Renal cortex interstitium (tissue), 15 donors: ENCODE results near the gene ZNF211. TPM values are rescaled to one million over a fixed set of nuclear protein-coding genes. Genes with fewer than 3 reads are reported as not detected.

ENCODE experiments used
- DNase-seq, 11 donors: peaks; one replicate each; pipeline ENCODE4 v3.0.0-alpha.2; 2013; ENCODE audit warnings: low read depth in 9 of 11, low spot score in 4 of 11; ENCODE audit errors: extremely low read depth in 1 of 11
- long read RNA-seq, 16 experiments: transcript quantifications; one replicate each; lab custom pipeline, GENCODE V29; 2026
- polyA plus RNA-seq, 3 donors: library from polyadenylated mRNA; unstranded; fragments of 120-200 nt; gene quantifications; one replicate each; pipeline ENCODE4 v1.2.1, GENCODE V29; 2013; ENCODE audit not compliant: insufficient read length in 3 of 3

The ZNF211 gene
- 10 to 100 TPM; 31.6 to 42.6 (median 35.0) TPM for polyA plus RNA-seq
- long read RNA-seq, donor 1, partial matches to known transcripts = 0 of 2 reads
- long read RNA-seq, donor 1, other reads (novel, unspliced or antisense) = 0 of 2 reads
- long read RNA-seq, donor 2, partial matches to known transcripts = 0 of 1 reads
- long read RNA-seq, donor 2, other reads (novel, unspliced or antisense) = 0 of 1 reads
- long read RNA-seq, donor 3, partial matches to known transcripts = 0 of 3 reads
- long read RNA-seq, donor 3, other reads (novel, unspliced or antisense) = 0 of 3 reads
- long read RNA-seq, donor 4, partial matches to known transcripts = 0 of 5 reads
- long read RNA-seq, donor 4, other reads (novel, unspliced or antisense) = 0 of 5 reads
- long read RNA-seq, donor 5, partial matches to known transcripts = 0 of 7 reads
- long read RNA-seq, donor 5, other reads (novel, unspliced or antisense) = 0 of 7 reads
- long read RNA-seq, donor 6, partial matches to known transcripts = 0 of 6 reads
- long read RNA-seq, donor 6, other reads (novel, unspliced or antisense) = 0 of 6 reads
- long read RNA-seq, donor 7, partial matches to known transcripts = 0 of 1 reads
- long read RNA-seq, donor 7, other reads (novel, unspliced or antisense) = 0 of 1 reads
- long read RNA-seq, donor 8, partial matches to known transcripts = 0 of 5 reads
- long read RNA-seq, donor 8, other reads (novel, unspliced or antisense) = 0 of 5 reads
- long read RNA-seq, donor 9, partial matches to known transcripts = 0 of 1 reads
- long read RNA-seq, donor 9, other reads (novel, unspliced or antisense) = 0 of 1 reads
- long read RNA-seq, donor 10, partial matches to known transcripts = 0 of 4 reads
- long read RNA-seq, donor 10, other reads (novel, unspliced or antisense) = 0 of 4 reads
- long read RNA-seq, donor 11, partial matches to known transcripts = 0 of 1 reads
- long read RNA-seq, donor 11, other reads (novel, unspliced or antisense) = 0 of 1 reads
- long read RNA-seq, donor 12, partial matches to known transcripts = 0 of 3 reads
- long read RNA-seq, donor 12, other reads (novel, unspliced or antisense) = 0 of 3 reads
- long read RNA-seq, donor 13, partial matches to known transcripts = 6 of 10 reads
- long read RNA-seq, donor 13, other reads (novel, unspliced or antisense) = 0 of 10 reads
- long read RNA-seq, donor 14, partial matches to known transcripts = 0 of 1 reads
- long read RNA-seq, donor 14, other reads (novel, unspliced or antisense) = 0 of 1 reads
- long read RNA-seq, donor 15, partial matches to known transcripts = 0 of 2 reads
- long read RNA-seq, donor 15, other reads (novel, unspliced or antisense) = 0 of 2 reads
- long read RNA-seq, donor 16, partial matches to known transcripts = 0 of 7 reads
- long read RNA-seq, donor 16, other reads (novel, unspliced or antisense) = 0 of 7 reads

DNA sequence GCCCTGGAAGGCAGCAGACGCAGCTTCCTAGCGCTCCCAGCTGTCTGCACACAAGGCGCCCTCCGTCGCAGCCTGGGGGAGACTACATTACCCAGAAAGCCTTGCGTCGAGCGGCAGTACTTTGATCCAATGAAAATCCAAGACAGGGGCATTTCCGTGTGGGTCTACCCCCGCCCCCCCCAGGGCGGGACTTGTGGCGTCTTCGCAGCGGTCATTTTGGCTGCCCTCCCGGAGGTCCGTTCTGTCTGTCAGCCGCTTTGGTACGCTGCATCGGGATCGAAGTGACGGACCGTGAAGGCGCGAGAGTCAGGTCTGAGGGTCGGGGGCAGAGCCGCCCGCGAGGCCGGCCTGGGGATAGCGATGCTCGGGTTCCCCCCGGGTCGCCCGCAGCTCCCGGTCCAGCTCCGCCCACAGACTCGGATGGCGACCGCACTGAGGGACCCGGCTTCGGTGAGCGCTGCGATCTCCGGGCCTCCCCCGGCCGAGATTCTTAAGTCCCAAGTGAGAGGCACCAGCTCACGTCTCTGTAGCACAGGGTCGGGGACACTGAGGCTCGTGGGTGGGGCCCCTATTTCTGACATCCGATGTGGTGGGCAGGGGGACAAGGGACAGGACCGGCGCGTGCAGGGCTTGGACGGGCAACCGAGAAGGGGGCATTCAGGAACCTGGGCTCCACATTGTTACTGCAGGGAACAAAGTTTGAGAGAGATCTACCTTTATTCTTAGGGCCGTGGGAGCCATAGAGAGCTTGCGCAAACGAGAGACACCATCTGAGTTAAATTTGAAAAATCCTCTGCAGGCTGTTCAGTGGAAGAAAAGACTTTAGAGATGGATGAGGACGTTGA lies at the start of gene ZNF211:
ZNF211 (plus strand) TSS at position 182 of the 845 bp plus-strand sequence; CDS start at position 361, 179 bp downstream.
- peak; percentile 89 to 98 (median 94) for DNase-seq

DNA sequence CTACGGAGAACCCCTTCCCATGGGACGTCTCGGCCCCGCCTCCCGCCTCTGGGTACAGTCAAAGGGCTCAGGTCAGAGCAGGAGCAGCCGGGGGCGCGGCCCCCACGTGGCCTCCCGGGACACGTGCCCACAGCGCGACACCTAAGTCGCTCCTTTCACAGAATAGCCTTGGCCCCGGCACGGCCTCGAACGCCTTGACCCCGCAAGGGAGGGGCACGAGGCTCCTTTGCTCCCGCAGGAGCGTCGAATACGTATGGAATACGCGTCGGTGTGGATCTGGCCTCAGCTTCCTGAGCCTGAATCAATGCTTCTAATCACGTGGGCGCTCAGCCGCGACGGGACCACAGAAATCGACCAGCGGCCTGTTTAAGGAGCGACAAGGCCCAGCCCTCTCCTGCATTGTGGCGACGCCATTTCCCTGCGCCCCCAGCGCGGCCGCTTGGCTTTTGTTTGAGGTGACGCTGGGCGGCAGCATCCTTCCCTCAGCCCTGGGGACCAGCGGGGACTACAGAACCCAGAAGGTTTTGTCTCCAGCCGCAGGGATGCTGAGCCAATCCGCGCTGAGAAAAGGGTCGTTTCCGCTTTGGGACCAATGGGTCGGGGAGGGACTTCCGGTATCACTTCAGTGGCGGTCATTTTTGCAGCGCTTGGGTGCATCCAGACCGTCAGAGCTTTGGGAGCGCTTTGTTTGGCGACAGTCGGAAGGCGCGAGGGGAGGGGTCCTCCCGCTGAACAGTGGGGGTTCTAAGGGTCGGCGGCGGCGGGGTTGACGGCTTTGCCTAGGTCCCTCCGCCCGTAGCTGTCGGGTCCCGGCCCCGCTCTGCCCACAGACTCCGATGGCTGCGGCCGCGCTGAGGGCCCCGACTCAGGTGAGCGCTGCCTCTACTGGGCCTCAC lies 49.2 kb upstream of the ZNF211 start, which contains the start of gene ZIK1:
ZIK1 (plus strand) TSS at position 625 of the 896 bp plus-strand sequence; CDS start at position 837, 212 bp downstream.
- DNase-seq = peak; percentile 87 to 98 (median 95)

DNA sequence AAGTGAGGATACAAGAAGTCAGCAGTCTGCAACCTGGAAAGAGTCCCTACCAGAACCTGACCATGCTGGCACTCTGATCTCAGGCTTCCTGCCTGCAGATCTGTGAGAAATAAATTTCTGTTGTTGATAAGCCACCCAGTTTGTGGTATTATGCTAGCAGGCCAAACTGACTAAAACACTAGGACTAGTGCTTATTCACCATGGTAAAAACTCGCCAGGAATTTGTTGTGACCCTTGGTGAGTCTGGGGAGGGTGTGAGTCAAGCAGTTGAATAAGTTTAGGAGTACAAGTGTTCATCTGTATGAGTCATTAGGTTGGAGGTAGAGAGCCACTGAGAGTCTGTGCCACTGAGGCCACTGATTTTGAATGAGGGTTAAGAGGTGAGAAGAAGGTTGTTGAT lies 45.4 kb upstream of the ZNF211 start:
- DNase-seq = no peak

DNA sequence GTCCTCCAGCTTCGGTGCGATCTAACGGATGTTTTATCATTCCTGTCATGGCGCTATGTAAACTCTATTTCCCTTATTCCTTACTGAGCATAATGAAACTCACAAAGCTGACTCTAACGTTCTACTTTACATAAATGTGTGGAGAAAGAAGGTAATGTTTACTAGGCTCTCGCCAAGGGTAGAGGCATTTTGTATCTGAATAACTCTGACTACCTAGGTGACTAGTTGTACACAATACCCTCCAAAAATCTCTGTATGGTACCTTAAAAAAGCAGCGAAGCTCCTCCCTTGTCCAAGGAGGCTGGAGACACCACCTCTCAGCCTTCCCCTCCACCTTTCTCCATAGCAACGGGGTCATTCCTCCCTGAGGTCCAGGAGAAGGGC lies 33.6 kb upstream of the ZNF211 start:
- no peak for DNase-seq

DNA sequence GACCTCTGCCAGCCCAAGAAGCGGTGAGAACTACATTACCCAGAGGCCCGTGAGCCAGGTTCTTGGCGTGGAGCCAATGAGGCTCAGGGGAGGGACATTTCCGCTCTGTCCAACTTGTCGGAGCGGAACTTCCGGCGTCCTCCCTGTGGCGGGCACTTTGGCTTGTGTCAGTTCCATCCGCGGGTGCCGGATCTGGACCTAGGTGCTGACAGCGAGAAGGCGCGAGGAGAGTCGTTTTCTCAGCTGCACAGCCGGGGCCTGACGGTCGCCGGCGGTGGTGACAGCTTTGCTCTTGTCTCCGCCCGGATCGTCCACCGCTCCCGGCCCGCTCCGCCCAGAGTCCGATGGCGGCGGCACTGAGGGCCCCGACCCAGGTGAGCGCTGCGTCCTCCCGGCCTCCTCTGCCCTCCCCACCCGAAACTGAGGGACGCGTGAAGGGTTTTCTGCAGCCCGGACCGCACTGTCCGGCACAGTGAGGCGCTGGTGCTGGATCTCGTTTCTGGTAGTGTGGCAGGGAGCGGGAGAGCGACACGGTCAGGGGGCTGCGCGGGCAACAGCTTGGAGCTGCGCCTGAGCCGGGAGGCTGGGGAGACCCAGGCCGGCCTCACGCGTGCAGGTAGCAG lies 33.1 kb upstream of the ZNF211 start, which contains the start of gene ZNF530:
ZNF530 (plus strand) TSS at position 125 of the 623 bp plus-strand sequence. CDS start 4,461 bp downstream, outside the sequence.
- DNase-seq = peak; percentile 84 to 96 (median 91)

DNA sequence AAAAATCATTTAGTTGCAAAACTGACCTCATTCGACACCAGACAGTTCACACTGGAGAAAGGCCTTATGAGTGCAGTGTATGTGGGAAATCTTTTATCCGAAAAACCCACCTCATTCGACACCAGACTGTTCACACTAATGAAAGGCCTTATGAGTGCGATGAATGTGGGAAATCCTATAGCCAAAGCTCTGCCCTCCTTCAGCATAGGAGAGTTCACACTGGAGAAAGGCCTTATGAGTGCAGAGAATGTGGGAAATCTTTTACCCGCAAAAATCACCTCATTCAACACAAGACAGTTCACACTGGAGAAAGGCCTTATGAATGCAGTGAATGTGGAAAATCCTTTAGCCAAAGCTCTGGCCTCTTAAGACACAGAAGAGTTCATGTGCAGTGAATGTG lies 26.0 kb upstream of the ZNF211 start:
- DNase-seq = no peak

DNA sequence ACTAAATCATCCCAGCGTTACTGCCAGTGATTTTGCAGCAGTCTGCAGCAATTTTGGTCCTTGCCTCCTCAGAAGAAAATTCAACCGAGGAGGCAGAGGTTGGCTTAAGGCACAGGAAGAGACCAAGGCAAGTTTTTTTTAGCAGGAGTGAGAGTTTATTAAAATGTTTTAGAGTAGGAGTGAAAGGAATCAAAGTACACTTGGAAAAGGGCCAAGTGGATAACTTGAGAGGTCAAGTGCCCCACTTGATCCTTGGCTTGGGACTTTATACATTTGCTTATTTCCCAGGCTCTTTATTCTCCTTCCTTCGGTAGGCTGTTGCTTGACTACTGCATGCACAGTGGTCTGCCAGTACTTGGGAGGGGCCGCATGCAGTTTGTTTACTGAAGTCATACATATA lies 21.9 kb upstream of the ZNF211 start:
- DNase-seq = no peak

DNA sequence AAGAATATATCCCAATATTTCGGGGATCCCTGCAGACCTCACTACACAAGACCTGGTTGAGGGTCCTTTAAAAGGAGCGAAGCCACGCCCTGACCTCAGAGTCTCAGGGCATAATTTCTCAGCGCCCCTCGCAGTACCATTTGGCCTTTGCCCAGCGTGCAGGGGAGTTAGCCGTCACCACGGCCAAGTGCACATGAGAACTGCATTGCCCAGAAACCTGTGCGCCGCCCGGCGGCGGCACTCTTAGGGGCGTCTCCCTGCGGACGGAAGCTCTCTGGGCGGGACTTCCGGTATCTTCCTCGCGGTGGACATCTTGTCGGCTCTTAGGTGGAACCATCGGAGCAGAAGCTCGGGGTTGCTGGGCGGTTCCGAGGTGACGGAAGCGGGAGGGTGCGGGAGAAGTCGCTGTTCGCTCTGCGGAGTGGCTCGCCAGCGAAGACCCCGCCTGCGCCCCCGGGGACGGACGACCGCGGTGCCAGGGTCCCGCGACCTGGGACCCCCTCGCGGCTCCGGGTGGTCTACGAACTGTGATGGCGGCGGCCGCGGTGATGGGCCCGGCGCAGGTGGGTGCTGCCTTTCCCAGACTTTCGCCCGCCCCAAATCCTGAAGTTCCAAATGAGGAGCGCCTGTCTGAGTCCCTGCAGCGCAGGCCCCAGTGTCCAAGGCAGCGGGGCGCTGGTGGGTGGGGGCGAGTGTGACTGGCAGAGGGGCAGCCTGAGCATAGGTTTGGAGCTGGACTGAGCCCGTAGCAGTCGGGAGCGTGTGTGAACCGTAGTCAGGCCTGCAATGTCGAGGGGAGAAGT lies 18.8 kb upstream of the ZNF211 start, which contains the start of gene ZNF134:
ZNF134 (plus strand) TSS at position 302 of the 803 bp plus-strand sequence. CDS start 5,227 bp downstream, outside the sequence.
- DNase-seq = peak; percentile 80 to 95 (median 90)

DNA sequence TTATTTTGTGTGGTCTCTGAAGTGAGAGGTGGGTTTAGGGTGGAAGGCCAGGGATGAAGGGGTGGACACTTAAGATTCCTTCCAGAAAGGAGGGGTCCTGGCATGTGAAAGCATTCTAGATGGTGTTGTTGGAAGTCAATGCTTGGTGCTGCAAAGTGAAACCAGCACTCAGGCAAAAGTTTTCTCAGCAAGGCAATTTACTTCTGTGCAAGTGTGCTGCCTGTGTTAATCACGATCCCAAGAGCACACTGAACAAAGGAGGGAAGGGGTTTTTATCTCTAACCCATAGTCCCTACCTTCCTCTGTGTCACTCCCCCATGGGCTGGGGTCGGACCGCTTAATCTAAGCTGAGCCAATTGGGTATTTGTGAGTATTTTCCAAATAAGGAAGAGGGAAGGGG lies 17.6 kb upstream of the ZNF211 start:
- DNase-seq = no peak

DNA sequence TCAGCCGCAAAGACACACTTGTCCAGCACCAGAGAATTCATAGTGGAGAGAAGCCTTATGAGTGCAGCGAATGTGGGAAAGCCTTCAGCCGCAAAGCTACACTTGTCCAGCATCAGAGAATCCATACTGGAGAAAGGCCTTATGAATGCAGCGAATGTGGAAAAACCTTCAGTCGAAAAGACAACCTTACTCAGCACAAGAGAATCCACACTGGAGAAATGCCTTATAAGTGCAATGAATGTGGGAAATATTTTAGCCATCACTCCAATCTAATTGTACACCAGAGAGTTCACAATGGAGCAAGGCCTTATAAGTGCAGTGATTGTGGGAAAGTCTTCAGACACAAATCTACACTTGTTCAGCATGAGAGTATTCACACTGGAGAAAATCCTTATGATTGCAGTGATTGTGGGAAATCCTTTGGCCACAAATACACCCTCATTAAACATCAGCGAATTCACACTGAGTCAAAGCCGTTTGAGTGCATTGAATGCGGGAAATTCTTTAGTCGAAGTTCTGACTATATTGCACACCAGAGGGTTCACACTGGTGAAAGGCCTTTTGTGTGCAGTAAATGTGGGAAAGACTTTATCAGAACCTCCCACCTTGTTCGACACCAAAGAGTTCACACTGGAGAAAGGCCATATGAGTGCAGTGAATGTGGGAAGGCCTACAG lies 12.2 kb upstream of the ZNF211 start:
- DNase-seq = no peak

DNA sequence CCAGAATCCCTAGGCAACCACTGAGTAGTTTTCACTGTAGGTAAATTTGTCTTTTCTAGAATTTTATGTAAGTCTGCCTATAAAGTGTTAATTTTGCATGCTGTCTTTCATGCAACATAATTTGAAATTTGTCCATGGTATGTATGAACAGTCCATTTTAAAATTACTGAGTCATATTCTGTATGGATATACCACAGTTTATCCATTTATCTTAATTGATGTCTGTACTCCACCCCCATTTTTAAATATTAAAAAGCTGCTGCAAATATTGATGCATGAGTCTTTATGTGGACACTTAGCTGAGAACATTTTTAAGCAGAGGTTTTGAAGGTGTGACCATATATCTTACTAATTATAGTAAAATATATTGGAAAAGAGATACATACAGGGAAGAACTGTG lies 9.9 kb upstream of the ZNF211 start:
- no peak for DNase-seq

DNA sequence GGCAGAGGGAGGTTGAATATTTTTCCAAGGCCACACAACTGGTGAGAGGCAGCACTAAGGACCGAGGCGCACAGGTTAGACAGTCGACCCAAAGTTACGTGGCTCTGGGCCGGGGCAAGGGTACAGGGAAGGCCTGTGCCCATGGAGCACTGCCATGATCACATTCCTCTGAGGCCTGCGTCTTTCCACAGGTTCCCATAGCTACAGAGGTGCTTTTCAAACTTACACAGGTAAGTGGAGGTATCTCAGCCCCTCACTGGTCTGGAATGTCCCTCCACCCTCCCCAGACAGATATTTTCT lies 814 bp downstream of the ZNF211 start:
- DNase-seq = no peak

DNA sequence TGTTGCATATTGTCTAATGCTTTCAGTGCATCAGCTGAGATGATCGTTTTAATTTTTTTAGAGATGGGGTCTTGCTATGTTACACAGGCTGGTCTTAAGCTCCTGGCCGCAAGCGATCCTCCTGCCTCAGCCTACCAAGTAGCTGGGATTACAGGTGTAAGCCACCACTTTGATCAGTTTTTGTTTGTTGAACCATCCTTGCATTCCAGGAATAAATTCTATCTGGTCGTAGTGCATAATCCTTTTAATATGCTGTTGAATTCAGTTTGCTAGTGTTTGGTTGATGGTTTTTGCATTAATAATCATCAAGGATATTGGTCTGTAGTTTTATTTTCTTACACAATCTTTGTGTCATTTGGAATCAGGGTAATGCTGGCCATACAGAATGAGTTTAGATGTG lies 4.4 kb downstream of the ZNF211 start:
- no peak for DNase-seq

DNA sequence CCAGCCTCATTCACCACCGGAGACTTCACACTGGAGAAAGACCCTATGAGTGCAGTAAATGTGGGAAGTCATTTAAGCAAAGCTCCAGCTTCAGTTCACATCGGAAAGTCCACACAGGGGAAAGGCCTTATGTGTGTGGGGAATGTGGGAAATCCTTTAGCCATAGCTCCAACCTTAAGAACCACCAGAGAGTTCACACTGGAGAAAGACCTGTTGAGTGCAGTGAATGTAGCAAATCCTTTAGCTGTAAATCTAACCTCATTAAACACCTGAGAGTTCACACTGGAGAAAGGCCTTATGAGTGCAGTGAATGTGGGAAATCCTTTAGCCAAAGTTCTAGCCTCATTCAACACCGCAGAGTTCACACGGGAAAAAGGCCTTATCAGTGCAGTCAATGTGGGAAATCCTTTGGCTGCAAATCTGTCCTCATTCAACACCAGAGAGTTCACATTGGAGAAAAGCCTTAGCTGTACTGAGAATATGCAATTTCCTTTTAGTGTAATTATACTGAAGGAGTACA lies 8.8 kb downstream of the ZNF211 start:
- no peak for DNase-seq
